Sigmoid colon (tissue), 7 donors: ENCODE results near the gene OTOGL. TPM values are rescaled to one million over a fixed set of nuclear protein-coding genes. Genes with fewer than 3 reads are reported as not detected.
A peak's percentile ranks its signal among the peaks of the same experiment; 100 is the strongest.

Experiments used
- DNase-seq: peaks from one replicate; pipeline ENCODE4 v3.0.0-alpha.2; 2019
- H3K27ac ChIP-seq, 4 donors: fragments of 200-600 bp; sonication (generic); one replicate each; pipeline ENCODE4 v1.5.1; 2016 to 2019; ENCODE audit warnings: mild to moderate bottlenecking in 1 of 4
- H3K27me3 ChIP-seq, 3 donors: fragments of 200-600 bp; sonication (generic); one replicate each; pipeline ENCODE4 v1.5.1; 2019; ENCODE audit warnings: mild to moderate bottlenecking in 1 of 3
- H3K36me3 ChIP-seq, 4 donors: fragments of 200-600 bp; sonication (generic); one replicate each; pipeline ENCODE4 v1.5.1; 2016 to 2019
- H3K4me1 ChIP-seq, 4 donors: fragments of 200-600 bp; sonication (generic); one replicate each; pipeline ENCODE4 v1.5.1; 2017 to 2019
- H3K4me3 ChIP-seq, 4 donors: fragments of 200-600 bp; sonication (generic); one replicate each; pipeline ENCODE4 v1.5.1; 2017 to 2019; ENCODE audit warnings: mild to moderate bottlenecking in 2 of 4, moderate library complexity in 1 of 4
- H3K9me3 ChIP-seq, 4 donors: fragments of 200-600 bp in 3 of 4; sonication (generic) in 3 of 4; one replicate each; pipeline versions ENCODE4 v1.5.1 to v1.6.1; 2013 to 2019
- EP300 ChIP-seq, 4 donors: sonication (generic); formaldehyde crosslinking; IDR thresholded peaks; one replicate each; pipeline ENCODE4 v1.6.1; 2017; ENCODE audit warnings: antibody characterized with exemption in 4 of 4
- POLR2A ChIP-seq, 2 donors: fragments of 450-650 bp; IDR thresholded peaks; one replicate each; pipeline ENCODE4 v1.6.1; 2016; ENCODE audit warnings: antibody characterized with exemption in 2 of 2, mild to moderate bottlenecking in 2 of 2, moderate library complexity in 2 of 2
- POLR2AphosphoS5 ChIP-seq, 4 donors: sonication (generic); formaldehyde crosslinking; IDR thresholded peaks; one replicate each; pipeline ENCODE4 v1.6.1; 2017; ENCODE audit warnings: antibody characterized with exemption in 4 of 4
- WGBS, 2 donors: extraction: QIAGEN DNeasy Blood & Tissue Kit; methylation state at CpG; one replicate each; pipeline ENCODE4 v1.1.7; 2013; 5-methylcytosine and 5-hydroxymethylcytosine counted together
- intact Hi-C: fragments of 100-400 bp; cut with DNase I; formaldehyde crosslinking; loops from one replicate; pipeline ENCODE4 v1.15.1; 2023
- polyA plus RNA-seq, 3 donors: library from polyadenylated mRNA; stranded (reverse); fragments of 200-250 nt; gene quantifications; one replicate each; pipeline ENCODE4 v1.2.3, GENCODE V29; 2013
- total RNA-seq, 4 donors: library from RNA; depleted of rRNA; stranded (reverse); fragments of >200 nt; gene quantifications; one replicate each; pipeline ENCODE4 v1.1.0, GENCODE V29; 2016
- TF ChIP-seq, protein P1 (sequence below), 4 experiments: fragments of 450-650 bp in 3 of 4; fragments of 200-600 bp in 1 of 4; IDR thresholded peaks; one replicate each; pipeline ENCODE4 v1.5.1; 2016 to 2019; ENCODE audit warnings: antibody characterized with exemption in 4 of 4, mild to moderate bottlenecking in 3 of 4, moderate library complexity in 2 of 4
- donor health status: healthy with polysubstance abuse.
- donor health status: Bipolar disorder and iron deficiency.
- donor health status: healthy.

Gene OTOGL
- total and polyA plus RNA-seq, 7 donors = 0.07 to 4.7 (median 0.81) TPM; not detected in 2

DNA sequence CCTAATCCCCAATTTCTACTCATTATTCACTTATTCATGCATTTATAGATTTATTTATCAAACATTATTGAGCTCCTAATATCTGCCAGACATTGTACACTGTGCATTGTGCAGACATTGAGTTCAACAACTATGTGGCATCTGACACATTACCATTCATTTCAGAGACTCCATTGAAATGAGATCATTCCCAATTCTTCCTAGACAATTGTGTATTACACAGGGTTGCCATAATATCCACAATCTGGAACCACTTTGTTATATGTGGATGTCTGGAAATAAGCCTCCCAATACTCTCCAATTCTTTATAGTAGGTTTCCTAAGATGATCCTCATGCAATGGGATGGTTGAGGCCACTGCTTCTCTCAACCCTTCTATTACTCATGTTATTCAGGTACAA is 165.0 kb downstream of the OTOGL start:
- DNase-seq = no peak
- H3K27me3 ChIP-seq = no peaks in the 10 kb centered on the region
- TF ChIP-seq POLR2AphosphoS5 (IDR thresholded peaks at IDR 0.05) (no peak), EP300 (IDR thresholded peaks at IDR 0.05) (no peak), POLR2A (IDR thresholded peaks at IDR 0.05) (no peak)
- TF ChIP-seq, protein P1, sequence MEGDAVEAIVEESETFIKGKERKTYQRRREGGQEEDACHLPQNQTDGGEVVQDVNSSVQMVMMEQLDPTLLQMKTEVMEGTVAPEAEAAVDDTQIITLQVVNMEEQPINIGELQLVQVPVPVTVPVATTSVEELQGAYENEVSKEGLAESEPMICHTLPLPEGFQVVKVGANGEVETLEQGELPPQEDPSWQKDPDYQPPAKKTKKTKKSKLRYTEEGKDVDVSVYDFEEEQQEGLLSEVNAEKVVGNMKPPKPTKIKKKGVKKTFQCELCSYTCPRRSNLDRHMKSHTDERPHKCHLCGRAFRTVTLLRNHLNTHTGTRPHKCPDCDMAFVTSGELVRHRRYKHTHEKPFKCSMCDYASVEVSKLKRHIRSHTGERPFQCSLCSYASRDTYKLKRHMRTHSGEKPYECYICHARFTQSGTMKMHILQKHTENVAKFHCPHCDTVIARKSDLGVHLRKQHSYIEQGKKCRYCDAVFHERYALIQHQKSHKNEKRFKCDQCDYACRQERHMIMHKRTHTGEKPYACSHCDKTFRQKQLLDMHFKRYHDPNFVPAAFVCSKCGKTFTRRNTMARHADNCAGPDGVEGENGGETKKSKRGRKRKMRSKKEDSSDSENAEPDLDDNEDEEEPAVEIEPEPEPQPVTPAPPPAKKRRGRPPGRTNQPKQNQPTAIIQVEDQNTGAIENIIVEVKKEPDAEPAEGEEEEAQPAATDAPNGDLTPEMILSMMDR (IDR thresholded peaks at IDR 0.05) = no peak
- H3K4me1 ChIP-seq = peaks cover 0 to 5% (median 5%) of the 10 kb centered on the region in 4 donors
- intact Hi-C loops = loop anchor here (10.0 kb wide), 2 partner anchors 290 to 490 kb away; no protein-coding TSS in a partner anchor
- H3K4me3 ChIP-seq = no peak overlapping the region
- no peak overlapping the region for H3K27ac ChIP-seq
- no peaks in the 10 kb centered on the region for H3K36me3 ChIP-seq
- no peaks in the 10 kb centered on the region for H3K9me3 ChIP-seq

DNA sequence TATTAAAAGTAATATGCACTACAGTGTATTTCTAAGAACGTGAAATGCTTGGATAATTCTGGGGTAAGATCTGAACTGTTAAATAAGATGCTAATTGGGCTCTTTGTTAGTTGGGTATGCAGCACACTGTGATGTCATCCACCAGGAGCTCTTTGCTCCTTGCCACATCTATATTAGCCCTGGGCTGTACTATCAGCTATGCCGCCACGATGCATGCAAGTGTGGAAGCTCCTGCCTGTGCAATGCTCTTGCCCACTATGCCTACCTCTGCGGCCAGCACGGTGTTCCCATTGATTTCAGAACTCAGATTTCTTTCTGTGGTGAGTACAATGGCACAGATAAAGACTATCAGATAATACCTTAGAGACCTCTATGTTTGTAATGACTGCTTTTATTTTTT is 165.6 kb downstream of the OTOGL start:
- Histone ChIP-seq H3K4me1 (peaks cover 0 to 9% (median 7%) of the 10 kb centered on the region in 4 donors), H3K27me3 (no peaks in the 10 kb centered on the region), H3K36me3 (no peaks in the 10 kb centered on the region), H3K4me3 (no peak overlapping the region), H3K9me3 (no peaks in the 10 kb centered on the region), H3K27ac (no peak overlapping the region)
- DNase-seq = no peak
- intact Hi-C loops = loop anchor here (5.0 to 10.0 kb wide), 4 partner anchors 68 to 853 kb away; no protein-coding TSS in a partner anchor
- WGBS, 2 donors = 93% methylated on average over 5 of the region's 5 CpGs
- TF ChIP-seq, protein P1 (IDR thresholded peaks at IDR 0.05) = no peak
- no peak for TF ChIP-seq POLR2AphosphoS5 (IDR thresholded peaks at IDR 0.05)

DNA sequence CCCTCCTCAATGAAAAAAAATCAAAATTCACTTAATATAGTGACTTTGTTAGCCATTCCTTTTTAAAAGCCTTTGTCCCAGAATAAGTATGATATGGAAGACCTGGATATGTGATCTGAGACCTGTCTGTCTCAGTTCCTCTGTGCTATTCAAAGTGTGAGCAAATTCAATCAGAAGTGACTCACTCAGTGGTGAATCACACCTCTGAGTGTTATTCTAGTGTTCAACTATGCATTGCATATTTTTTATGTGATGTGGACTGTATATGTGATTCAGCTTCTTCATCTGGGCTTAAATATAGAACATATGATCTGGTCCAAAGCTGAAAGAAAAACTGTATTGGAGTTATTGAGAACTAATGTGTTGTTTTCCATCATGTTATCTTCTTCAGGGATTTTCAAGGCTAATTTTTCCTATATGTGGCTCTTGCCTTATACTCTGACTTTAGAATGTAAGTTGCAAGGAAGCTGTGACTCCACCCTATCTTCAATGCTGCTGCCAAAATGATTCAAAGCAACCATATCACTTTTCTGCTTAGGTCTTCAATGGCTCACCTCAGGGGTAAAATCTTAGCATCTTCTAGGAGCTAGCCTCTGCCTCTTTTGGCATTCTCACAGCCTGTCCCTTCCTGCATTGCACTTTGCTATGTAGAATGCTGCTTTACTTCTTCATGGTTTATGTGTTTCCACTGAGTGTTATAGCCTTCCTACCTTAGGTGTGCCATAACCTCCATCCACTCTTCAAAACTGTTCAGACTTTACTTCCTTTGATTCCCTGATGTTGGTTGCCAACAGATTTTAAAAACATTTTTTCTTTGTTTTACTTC is 169.8 kb downstream of the OTOGL start:
- H3K27me3 ChIP-seq = no peaks in the 10 kb centered on the region
- intact Hi-C loops = loop anchor here (5.0 to 10.0 kb wide), 4 partner anchors 72 to 857 kb away; no protein-coding TSS in a partner anchor
- H3K4me1 ChIP-seq = peaks cover 0 to 9% (median 7%) of the 10 kb centered on the region in 4 donors
- H3K36me3 ChIP-seq = no peaks in the 10 kb centered on the region
- TF ChIP-seq, protein P1 (IDR thresholded peaks at IDR 0.05) = no peak
- TF ChIP-seq EP300 (IDR thresholded peaks at IDR 0.05) (no peak), POLR2A (IDR thresholded peaks at IDR 0.05) (no peak), POLR2AphosphoS5 (IDR thresholded peaks at IDR 0.05) (no peak)
- DNase-seq = no peak
- H3K9me3 ChIP-seq = no peaks in the 10 kb centered on the region
- no peak overlapping the region for H3K4me3 ChIP-seq
- H3K27ac ChIP-seq = no peak overlapping the region

DNA sequence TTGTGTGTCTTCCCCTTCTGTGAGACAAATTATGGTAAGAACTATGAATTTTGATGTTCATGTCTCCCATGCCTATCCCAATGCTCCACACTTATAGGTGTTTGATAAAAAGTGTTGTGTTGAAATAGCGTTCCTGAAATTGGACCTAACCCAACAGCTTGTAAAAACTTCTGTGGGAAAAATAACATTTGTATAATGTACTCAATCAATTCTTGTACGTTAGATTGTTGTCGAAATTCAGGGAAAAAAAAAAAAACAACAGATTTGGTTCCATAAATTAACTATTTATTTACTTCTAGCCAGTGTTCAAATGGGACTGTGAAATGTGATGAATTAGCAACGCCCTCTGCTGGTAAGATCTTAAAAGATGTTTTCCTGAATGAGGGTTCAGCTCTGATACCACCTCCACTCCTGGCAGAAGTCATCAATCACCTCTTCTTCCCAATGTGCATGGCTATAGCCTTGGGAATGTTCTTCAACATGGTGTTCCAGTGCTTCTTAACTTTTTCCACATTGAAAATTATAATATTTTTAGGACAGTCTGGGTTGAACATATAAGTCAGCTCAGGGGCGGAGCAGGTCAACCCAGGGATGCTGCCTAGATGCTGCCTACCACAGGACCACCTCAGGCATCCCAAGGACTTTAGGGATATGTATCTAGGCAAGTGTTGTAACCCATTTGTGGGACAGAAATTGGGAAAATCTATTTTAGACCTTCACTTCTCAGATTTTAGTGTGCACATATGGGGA is 170.6 kb downstream of the OTOGL start:
- peak overlapping the region in 1 of 4 donors; percentile 1 for H3K4me3 ChIP-seq
- DNase-seq = no peak
- TF ChIP-seq EP300 (IDR thresholded peaks at IDR 0.05) (no peak), POLR2AphosphoS5 (IDR thresholded peaks at IDR 0.05) (no peak)
- TF ChIP-seq, protein P1 (IDR thresholded peaks at IDR 0.05) = peak; percentile 19 to 63 (median 47)
- WGBS, 2 donors = 28 to 38% methylated on average over 5 of the region's 5 CpGs
- no peaks in the 10 kb centered on the region for H3K27me3 ChIP-seq
- H3K36me3 ChIP-seq = no peaks in the 10 kb centered on the region
- H3K27ac ChIP-seq = no peak overlapping the region
- intact Hi-C loops = loop anchor here (5.0 to 10.0 kb wide), 5 partner anchors 73 to 858 kb away; no protein-coding TSS in a partner anchor
- H3K4me1 ChIP-seq = peaks cover 0 to 9% (median 7%) of the 10 kb centered on the region in 4 donors
- no peaks in the 10 kb centered on the region for H3K9me3 ChIP-seq
